ENCODE results near the gene RNF112. TPM values are rescaled to one million over a fixed set of nuclear protein-coding genes. Genes with fewer than 3 reads are reported as not detected.

The RNF112 gene
- total RNA-seq, 1 donor from 2014 or later = 8.6 TPM

DNA sequence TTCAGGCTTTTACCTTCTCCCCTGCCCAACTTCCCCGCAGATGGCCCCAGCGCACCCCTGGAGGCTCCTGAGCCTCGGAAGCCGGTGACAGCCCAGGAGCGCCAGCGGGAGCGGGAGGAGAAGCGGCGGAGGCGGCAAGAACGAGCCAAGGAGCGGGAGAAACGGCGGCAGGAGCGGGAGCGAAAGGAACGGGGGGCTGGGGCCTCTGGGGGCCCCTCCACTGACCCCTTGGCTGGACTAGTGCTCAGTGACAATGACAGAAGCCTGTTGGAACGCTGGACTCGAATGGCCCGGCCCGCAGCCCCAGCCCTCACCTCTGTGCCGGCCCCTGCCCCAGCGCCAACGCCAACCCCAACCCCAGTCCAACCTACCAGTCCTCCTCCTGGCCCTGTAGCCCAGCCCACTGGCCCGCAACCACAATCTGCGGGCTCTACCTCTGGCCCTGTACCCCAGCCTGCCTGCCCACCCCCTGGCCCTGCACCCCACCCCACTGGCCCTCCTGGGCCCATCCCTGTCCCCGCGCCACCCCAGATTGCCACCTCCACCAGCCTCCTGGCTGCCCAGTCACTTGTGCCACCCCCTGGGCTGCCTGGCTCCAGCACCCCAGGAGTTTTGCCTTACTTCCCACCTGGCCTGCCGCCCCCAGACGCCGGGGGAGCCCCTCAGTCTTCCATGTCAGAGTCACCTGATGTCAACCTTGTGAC, 29.1 kb upstream of the RNF112 start:
- Mint-ChIP-seq H3K4me1 (ENCODE audit: low read depth, unreplicated experiment) (peaks cover 24% of the 10 kb centered on the region), H3K27me3 (ENCODE audit: unreplicated experiment) (peaks cover 21% of the 10 kb centered on the region), H3K9me3 (ENCODE audit: unreplicated experiment) (peaks cover 15% of the 10 kb centered on the region), H3K4me3 (ENCODE audit: unreplicated experiment) (no peak overlapping the region), H3K27ac (ENCODE audit: unreplicated experiment) (no peak overlapping the region), H3K36me3 (ENCODE audit: unreplicated experiment) (no peaks in the 10 kb centered on the region)
- DNase-seq = no peak
- no peak for TF ChIP-seq CTCF (IDR thresholded peaks at IDR 0.05; ENCODE audit: partially characterized antibody, unreplicated experiment)

- no peak for TF ChIP-seq CTCF (IDR thresholded peaks at IDR 0.05; ENCODE audit: partially characterized antibody, unreplicated experiment)
- DNase-seq = no peak
- no peak overlapping the region for H3K4me3 Mint-ChIP-seq (ENCODE audit: unreplicated experiment)
- no peak overlapping the region for H3K27ac Mint-ChIP-seq (ENCODE audit: unreplicated experiment)
- H3K27me3 Mint-ChIP-seq (ENCODE audit: unreplicated experiment) = peaks cover 24% of the 10 kb centered on the region
- peaks cover 14% of the 10 kb centered on the region for H3K9me3 Mint-ChIP-seq (ENCODE audit: unreplicated experiment)
- no peaks in the 10 kb centered on the region for H3K36me3 Mint-ChIP-seq (ENCODE audit: unreplicated experiment)
- peaks cover 27% of the 10 kb centered on the region for H3K4me1 Mint-ChIP-seq (ENCODE audit: low read depth, unreplicated experiment)
These were observed 28.2 kb upstream of the RNF112 start for GRCh38 chr17:19382531-19383444.

DNA sequence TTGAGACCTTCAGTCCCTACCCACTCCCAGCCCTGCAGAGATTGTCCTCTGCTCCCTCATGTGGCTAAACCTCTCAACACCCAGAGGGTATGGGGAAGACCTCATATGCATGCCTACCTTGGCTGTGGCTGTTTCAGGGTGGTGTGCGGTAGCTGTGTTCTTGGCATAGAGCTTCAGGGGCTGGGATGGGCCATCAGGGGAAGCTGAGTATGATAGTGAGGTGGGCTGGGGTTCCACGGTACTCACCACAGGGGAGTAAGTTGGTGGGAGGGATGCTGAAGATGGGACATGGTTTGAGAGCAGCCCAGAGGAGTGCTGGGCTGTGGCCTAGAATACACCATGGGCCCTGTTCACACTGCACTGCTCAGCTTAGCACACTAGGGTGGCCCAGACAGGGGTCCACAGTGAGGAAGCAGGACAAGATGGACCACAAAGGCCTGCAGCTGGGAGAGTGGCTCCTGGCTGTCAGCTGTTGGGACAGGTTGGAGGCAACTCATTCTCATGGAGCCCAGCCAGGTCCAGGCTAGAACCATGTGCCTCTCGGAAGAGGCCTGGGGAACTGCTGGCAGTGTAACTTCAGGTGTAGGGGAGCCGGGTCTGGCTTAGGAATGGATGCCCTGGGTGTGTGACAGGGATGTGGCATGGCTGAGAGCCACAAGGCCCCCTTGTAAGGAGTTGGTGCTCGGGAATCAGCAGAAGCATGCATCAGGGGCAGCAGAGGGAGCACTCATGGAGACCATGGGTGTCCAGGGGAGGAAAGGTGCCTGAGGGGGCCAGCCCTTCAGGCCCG, 27.2 kb upstream of the RNF112 start:
- TF ChIP-seq CTCF (IDR thresholded peaks at IDR 0.05; ENCODE audit: partially characterized antibody, unreplicated experiment) = no peak
- DNase-seq = no peak
- Mint-ChIP-seq H3K27ac (ENCODE audit: unreplicated experiment) (peak overlapping the region; percentile 88), H3K4me1 (ENCODE audit: low read depth, unreplicated experiment) (peaks cover 31% of the 10 kb centered on the region), H3K27me3 (ENCODE audit: unreplicated experiment) (peaks cover 24% of the 10 kb centered on the region), H3K4me3 (ENCODE audit: unreplicated experiment) (peak overlapping the region; percentile 57), H3K36me3 (ENCODE audit: unreplicated experiment) (no peaks in the 10 kb centered on the region), H3K9me3 (ENCODE audit: unreplicated experiment) (peaks cover 18% of the 10 kb centered on the region)

GRCh38 chr17:19384723-19385391, 26.2 kb upstream of the RNF112 start:
- Mint-ChIP-seq H3K4me1 (ENCODE audit: low read depth, unreplicated experiment) (peaks cover 24% of the 10 kb centered on the region), H3K36me3 (ENCODE audit: unreplicated experiment) (no peaks in the 10 kb centered on the region), H3K9me3 (ENCODE audit: unreplicated experiment) (peaks cover 16% of the 10 kb centered on the region), H3K27me3 (ENCODE audit: unreplicated experiment) (peaks cover 16% of the 10 kb centered on the region), H3K4me3 (ENCODE audit: unreplicated experiment) (no peak overlapping the region), H3K27ac (ENCODE audit: unreplicated experiment) (peak overlapping the region; percentile 88)
- no peak for TF ChIP-seq CTCF (IDR thresholded peaks at IDR 0.05; ENCODE audit: partially characterized antibody, unreplicated experiment)
- no peak for DNase-seq
